Ovary (tissue), 9 donors: ENCODE data around the gene EHMT1. TPM values are rescaled to one million over a fixed set of nuclear protein-coding genes. Genes with fewer than 3 reads are reported as not detected.
"Not testable (repeated sequence)": the region's sequence is repeated elsewhere in the genome, so short reads cannot be mapped to it uniquely, and the experiment has no call there.

ENCODE experiments used
- DNase-seq, 5 donors: peaks; one replicate each; pipeline ENCODE4 v3.0.0-alpha.2; 2019 to 2020
- H3K27ac ChIP-seq, 2 donors: fragments of 200-600 bp; one replicate each; pipeline versions ENCODE4 v1.5.1 to v1.8.0; 2019 to 2022
- H3K27me3 ChIP-seq: fragments of 200-600 bp; one replicate; pipeline ENCODE4 v1.8.0; 2022
- H3K36me3 ChIP-seq: fragments of 200-600 bp; sonication (generic); one replicate; pipeline ENCODE4 v1.5.1; 2019
- H3K4me1 ChIP-seq: one replicate; pipeline ENCODE4 v1.8.1; 2013; ENCODE audit warnings: mild to moderate bottlenecking, moderate library complexity; ENCODE audit not compliant: insufficient read depth
- H3K4me3 ChIP-seq: fragments of 200-600 bp; sonication (generic); one replicate; pipeline ENCODE4 v1.5.1; 2017
- H3K9me3 ChIP-seq, 2 donors: fragments of 200-600 bp in 1 of 2; sonication (generic) in 1 of 2; one replicate each; pipeline versions ENCODE4 v1.5.1 to v1.8.1; 2013 to 2019; ENCODE audit warnings: mild to moderate bottlenecking in 1 of 2, moderate library complexity in 1 of 2
- EP300 ChIP-seq: sonication (generic); formaldehyde crosslinking; IDR thresholded peaks from one replicate; pipeline ENCODE4 v1.6.1; 2017; ENCODE audit warnings: antibody characterized with exemption
- POLR2A ChIP-seq: fragments of 450-650 bp; IDR thresholded peaks from one replicate; pipeline ENCODE4 v1.6.1; 2017; ENCODE audit warnings: antibody characterized with exemption, mild to moderate bottlenecking, moderate library complexity
- WGBS, 3 donors: extraction: QIAGEN DNeasy Blood & Tissue Kit in 1 of 3; methylation state at CpG; one replicate each; pipeline versions ENCODE4 v1.1.5 to v1.1.7; 2013 to 2017; 5-methylcytosine and 5-hydroxymethylcytosine counted together
- intact Hi-C, 4 donors: fragments of 100-400 bp; cut with DNase I; formaldehyde crosslinking; loops; one replicate each; pipeline versions ENCODE4 v1.11.0 to v1.15.1; 2022 to 2023
- polyA plus RNA-seq, 2 donors: library from polyadenylated mRNA; stranded (reverse); fragments of 200-250 nt in 1 of 2; fragments of 350-450 nt in 1 of 2; fragmentation: Illumina TruSeq in 1 of 2; extraction: RNeasy Lipid Tissue Mini Kit (QIAGEN cat#74804) in 1 of 2; gene quantifications; one replicate each; pipeline ENCODE4 v1.2.3, GENCODE V29; 2013 to 2014
- total RNA-seq, 7 donors: library from RNA; depleted of rRNA in 2 of 7; stranded (reverse); fragments of >200 nt in 2 of 7; fragmentation: NEBNext Ultra II Directional in 3 of 7; extraction: Animal tissue kit (Norgen Biotek cat#: 25700) in 3 of 7; gene quantifications; one replicate each; pipeline versions ENCODE4 v1.1.0 to v1.2.4, GENCODE V29; 2016 to 2023
- TF ChIP-seq, protein P1 (sequence below), 3 donors: fragments of 450-650 bp in 2 of 3; fragments of 200-600 bp in 1 of 3; IDR thresholded peaks; one replicate each; pipeline versions ENCODE4 v1.5.1 to v1.8.0; 2016 to 2022; ENCODE audit warnings: antibody characterized with exemption in 3 of 3, mild to moderate bottlenecking in 1 of 3
- donor health status: DM: no; HTN: no; CAD: no; lungs with moderate emphysema.
- donor health status: DM: no; HTN: no; CAD: no.
- donor health status: Bipolar disorder and iron deficiency.
- donor health status: DM: yes; HTN: yes; CAD: no.
- donor health status: DM: no; HTN: no; CAD: no.
- donor health status: DM: yes; HTN: yes; CAD: no.

Gene EHMT1
- total and polyA plus RNA-seq, 9 donors, result 40.8 to 98.5 (median 77.9) TPM

DNA sequence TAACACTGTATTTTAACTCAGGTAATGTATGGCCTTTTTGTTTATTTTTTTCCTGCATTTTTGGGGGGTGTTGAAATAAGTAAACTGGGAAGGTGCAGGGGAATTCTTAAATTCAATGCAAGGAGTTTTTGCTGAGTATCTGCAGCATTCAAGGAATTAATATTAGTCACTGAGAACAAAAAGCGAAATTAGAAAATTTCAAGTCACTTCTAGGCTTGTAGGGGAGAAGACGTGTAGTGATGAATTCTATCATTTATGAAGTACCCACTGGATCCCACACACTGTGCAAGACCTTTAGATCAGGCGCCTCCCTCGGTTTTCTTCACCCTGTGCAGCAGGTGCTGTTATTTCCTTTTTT, 1.2 kb downstream of the EHMT1 start:
- intact Hi-C loops, result loop anchor here in 1 of 4 donors (10.0 kb wide), 1 partner anchor 85 kb away; no protein-coding TSS in a partner anchor
- 34 to 43% (median 35%) methylated on average over 4 of the region's 4 CpGs for WGBS, 3 donors
- Histone ChIP-seq H3K4me1 (peaks cover 15% of the 10 kb centered on the region), H3K9me3 (no peaks in the 10 kb centered on the region), H3K27me3 (no peaks in the 10 kb centered on the region), H3K36me3 (no peaks in the 10 kb centered on the region), H3K4me3 (peak overlapping the region; percentile 66), H3K27ac (no peak overlapping the region)
- TF ChIP-seq, protein P1, sequence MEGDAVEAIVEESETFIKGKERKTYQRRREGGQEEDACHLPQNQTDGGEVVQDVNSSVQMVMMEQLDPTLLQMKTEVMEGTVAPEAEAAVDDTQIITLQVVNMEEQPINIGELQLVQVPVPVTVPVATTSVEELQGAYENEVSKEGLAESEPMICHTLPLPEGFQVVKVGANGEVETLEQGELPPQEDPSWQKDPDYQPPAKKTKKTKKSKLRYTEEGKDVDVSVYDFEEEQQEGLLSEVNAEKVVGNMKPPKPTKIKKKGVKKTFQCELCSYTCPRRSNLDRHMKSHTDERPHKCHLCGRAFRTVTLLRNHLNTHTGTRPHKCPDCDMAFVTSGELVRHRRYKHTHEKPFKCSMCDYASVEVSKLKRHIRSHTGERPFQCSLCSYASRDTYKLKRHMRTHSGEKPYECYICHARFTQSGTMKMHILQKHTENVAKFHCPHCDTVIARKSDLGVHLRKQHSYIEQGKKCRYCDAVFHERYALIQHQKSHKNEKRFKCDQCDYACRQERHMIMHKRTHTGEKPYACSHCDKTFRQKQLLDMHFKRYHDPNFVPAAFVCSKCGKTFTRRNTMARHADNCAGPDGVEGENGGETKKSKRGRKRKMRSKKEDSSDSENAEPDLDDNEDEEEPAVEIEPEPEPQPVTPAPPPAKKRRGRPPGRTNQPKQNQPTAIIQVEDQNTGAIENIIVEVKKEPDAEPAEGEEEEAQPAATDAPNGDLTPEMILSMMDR (IDR thresholded peaks at IDR 0.05), result no peak
- TF ChIP-seq EP300, result no peak
- no peak for TF ChIP-seq POLR2A
- no peak for DNase-seq

DNA sequence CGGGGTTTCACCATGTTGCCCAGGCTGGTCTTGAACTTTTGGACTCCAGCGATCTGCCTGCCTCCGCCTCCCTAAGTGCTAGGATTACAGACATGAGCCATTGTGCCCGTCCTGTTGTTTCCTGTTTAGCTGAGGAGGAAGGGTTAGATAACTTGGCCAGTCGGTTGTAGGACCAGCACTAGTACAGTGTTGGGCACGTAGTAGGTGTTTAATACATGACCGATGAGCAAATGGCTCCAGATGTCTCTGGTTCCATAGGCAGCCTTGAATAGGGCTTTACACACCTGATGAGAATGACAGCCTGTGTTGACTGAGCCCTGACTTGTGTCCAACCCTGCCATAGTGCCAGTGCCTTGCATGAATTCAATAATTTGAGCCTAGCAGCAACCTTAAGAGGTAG, 1.8 kb downstream of the EHMT1 start:
- 63 to 75% (median 65%) methylated on average over 7 of the region's 7 CpGs for WGBS, 3 donors
- intact Hi-C loops, result loop anchor here in 1 of 4 donors (10.0 kb wide), 1 partner anchor 84 kb away; no protein-coding TSS in a partner anchor
- no peaks in the 10 kb centered on the region for H3K9me3 ChIP-seq
- peaks cover 16% of the 10 kb centered on the region for H3K4me1 ChIP-seq
- H3K36me3 ChIP-seq, result no peaks in the 10 kb centered on the region
- TF ChIP-seq, protein P1 (IDR thresholded peaks at IDR 0.05), result no peak
- TF ChIP-seq EP300 (no peak), POLR2A (no peak)
- no peaks in the 10 kb centered on the region for H3K27me3 ChIP-seq
- no peak overlapping the region for H3K4me3 ChIP-seq
- no peak for DNase-seq
- no peak overlapping the region for H3K27ac ChIP-seq

DNA sequence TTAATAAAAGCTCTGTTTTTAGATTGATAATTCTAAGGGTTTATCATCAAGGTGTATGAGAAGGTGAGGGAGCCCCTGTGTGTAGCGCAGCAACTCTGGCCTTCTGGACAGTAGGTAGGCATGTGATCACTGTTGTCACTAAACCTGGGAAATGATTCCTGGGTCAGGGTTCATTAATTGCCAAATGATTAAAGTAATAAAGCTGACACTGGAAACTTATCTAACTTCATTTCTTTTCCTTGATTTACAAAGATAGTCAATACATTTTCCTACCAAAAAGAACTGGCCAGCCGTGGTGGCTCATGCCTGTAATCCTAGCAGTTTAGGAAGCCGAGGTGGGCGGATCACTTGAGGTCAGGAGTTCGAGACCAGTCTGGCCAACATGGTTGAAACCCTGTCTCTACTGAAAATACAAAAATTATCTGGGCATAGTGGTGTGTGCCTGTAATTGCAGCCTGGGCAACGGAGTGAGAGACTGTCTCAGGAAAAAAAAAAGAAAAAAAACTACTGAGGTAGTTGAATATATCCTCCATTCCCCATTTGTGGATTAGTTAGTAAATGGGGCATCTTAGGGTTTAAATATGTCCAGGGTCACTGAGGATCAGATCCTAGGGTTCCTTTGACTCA, 2.4 kb downstream of the EHMT1 start:
- intact Hi-C loops, result loop anchor here in 1 of 4 donors (10.0 kb wide), 1 partner anchor 84 kb away; no protein-coding TSS in a partner anchor
- no peaks in the 10 kb centered on the region for H3K9me3 ChIP-seq
- H3K4me3 ChIP-seq, result no peak overlapping the region
- no peaks in the 10 kb centered on the region for H3K36me3 ChIP-seq
- H3K27ac ChIP-seq, result no peak overlapping the region
- peaks cover 16% of the 10 kb centered on the region for H3K4me1 ChIP-seq
- 47 to 52% (median 49%) methylated on average over 6 of the region's 6 CpGs for WGBS, 3 donors
- DNase-seq, result peak in 1 of 5 donors; percentile 6
- TF ChIP-seq POLR2A (no peak), EP300 (no peak)
- TF ChIP-seq, protein P1 (IDR thresholded peaks at IDR 0.05), result no peak
- no peaks in the 10 kb centered on the region for H3K27me3 ChIP-seq

DNA sequence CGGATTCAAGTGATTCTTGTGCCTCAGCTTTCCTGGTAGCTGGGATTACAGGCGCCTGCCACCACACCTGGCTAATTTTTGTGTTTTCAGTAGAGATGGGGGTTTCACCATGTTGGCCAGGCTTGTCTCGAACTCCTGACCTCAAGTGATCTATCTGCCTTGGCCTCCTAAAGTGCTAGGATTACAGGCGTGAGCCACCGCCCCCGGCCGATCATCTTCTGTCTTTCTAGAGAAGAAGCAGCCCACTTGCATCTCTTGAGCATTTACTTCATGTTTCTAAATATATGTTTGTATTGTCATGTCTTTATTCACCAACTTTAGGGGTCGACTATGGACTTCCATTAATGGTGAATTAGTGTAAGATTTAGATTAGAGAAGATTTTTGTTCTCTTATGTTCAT, 3.4 kb downstream of the EHMT1 start:
- DNase-seq, H3K4me3 ChIP-seq, H3K36me3 ChIP-seq, H3K9me3 ChIP-seq, H3K27me3 ChIP-seq, H3K27ac ChIP-seq: not testable (repeated sequence)
- peaks cover 18% of the 10 kb centered on the region for H3K4me1 ChIP-seq
- 83 to 87% (median 83%) methylated on average over 8 of the region's 8 CpGs for WGBS, 3 donors
- intact Hi-C loops, result loop anchor here in 1 of 4 donors (10.0 kb wide), 1 partner anchor 83 kb away; no protein-coding TSS in a partner anchor

DNA sequence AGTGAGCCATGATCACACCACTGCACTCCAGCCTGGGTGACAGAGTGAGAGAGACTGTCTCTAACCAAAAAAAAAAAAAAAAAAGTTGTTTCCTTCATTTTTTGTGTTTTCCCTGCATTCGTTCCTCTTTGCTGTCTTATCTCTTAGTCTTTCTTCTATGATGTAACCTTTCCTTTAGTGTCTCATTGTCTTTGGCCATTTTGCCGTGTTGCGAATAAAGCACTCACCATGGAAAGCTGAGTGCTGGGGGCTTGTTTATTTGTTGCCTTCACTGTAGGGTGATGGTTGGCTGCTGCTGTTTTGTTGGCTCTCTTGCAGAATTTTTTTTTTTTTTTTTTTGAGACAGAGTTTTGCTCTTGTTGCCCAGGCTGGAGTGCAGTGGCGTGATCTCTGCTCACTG, 7.7 kb downstream of the EHMT1 start:
- DNase-seq, result peak in 1 of 5 donors; percentile 1
- 82 to 89% (median 85%) methylated on average over 4 of the region's 4 CpGs for WGBS, 3 donors
- Histone ChIP-seq H3K4me3 (no peak overlapping the region), H3K27ac (no peak overlapping the region), H3K27me3 (no peaks in the 10 kb centered on the region), H3K36me3 (no peaks in the 10 kb centered on the region), H3K9me3 (no peaks in the 10 kb centered on the region), H3K4me1 (peaks cover 20% of the 10 kb centered on the region)
- TF ChIP-seq, protein P1 (IDR thresholded peaks at IDR 0.05), result no peak
- TF ChIP-seq POLR2A (no peak), EP300 (no peak)
- intact Hi-C loops, result loop anchor here in 1 of 4 donors (10.0 kb wide), 1 partner anchor 78 kb away; no protein-coding TSS in a partner anchor

DNA sequence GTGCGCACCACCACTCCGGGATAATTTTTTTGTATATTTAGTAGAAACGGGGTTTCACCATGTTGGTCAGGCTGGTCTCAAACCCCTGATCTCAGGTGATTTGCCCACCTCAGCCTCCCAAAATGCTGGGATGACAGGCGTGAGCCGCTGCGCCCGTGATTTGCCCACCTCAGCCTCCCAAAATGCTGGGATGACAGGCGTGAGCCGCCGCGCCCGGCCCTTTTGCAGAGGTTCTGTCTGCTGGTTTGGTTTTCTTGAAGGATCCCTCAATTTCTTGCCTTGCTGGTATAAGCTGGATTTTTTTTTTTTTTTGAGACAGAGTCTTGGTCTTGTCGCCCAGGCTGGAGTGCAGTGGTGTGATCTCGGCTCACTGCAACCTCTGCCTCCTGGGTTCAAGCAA, 8.6 kb downstream of the EHMT1 start:
- H3K4me1 ChIP-seq, result peaks cover 24% of the 10 kb centered on the region
- DNase-seq, result peak in 2 of 5 donors; percentile 17 to 29
- H3K9me3 ChIP-seq, H3K27me3 ChIP-seq, H3K4me3 ChIP-seq, H3K36me3 ChIP-seq, H3K27ac ChIP-seq: not testable (repeated sequence)
- 95 to 96% (median 96%) methylated on average over 14 of the region's 14 CpGs for WGBS, 3 donors
- intact Hi-C loops, result loop anchor here in 1 of 4 donors (10.0 kb wide), 1 partner anchor 77 kb away; no protein-coding TSS in a partner anchor
